PC-3 (cell line): Measurements from ENCODE around the gene USP27X.

Experiments used
- EZH2 ChIP-seq: fragments of 300-600 bp; sonication (generic); IDR thresholded peaks from one replicate; pipeline ENCODE4 v1.6.1; 2017; ENCODE audit warnings: antibody characterized with exemption, mild to moderate bottlenecking, low read length; ENCODE audit not compliant: unreplicated experiment
- EZH2phosphoT487 ChIP-seq: fragments of 300-600 bp; sonication (generic); IDR thresholded peaks from 2 replicates; pipeline ENCODE4 v1.6.1; 2018; ENCODE audit warnings: mild to moderate bottlenecking, antibody characterized with exemption, low read length, borderline replicate concordance
- TF ChIP-seq, protein P1 (sequence below): fragments of 300-600 bp; sonication (generic); conservative IDR thresholded peaks from 2 replicates; pipeline ENCODE4 v1.5.1; 2017; ENCODE audit warnings: antibody characterized with exemption, low read depth, mild to moderate bottlenecking, low read length

DNA sequence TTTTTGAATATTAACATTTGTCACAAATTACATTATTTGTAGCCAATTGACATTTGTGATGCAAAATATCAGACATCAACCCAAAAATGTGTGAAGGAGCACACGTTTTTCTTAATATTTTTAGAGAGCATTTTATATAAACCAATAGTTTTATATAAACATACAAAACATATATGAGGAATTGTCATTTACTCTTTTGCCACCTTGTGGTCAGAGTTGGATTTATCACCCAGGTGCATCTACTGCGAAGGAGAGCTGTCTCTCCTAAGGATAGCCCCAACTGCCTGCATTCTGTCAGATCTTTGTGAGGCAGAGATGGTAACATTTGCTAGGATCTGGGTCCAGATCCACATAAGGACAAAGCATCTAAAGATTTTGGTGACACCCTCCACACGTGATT, 2.5 kb upstream of the USP27X start:
- TF ChIP-seq, protein P1, sequence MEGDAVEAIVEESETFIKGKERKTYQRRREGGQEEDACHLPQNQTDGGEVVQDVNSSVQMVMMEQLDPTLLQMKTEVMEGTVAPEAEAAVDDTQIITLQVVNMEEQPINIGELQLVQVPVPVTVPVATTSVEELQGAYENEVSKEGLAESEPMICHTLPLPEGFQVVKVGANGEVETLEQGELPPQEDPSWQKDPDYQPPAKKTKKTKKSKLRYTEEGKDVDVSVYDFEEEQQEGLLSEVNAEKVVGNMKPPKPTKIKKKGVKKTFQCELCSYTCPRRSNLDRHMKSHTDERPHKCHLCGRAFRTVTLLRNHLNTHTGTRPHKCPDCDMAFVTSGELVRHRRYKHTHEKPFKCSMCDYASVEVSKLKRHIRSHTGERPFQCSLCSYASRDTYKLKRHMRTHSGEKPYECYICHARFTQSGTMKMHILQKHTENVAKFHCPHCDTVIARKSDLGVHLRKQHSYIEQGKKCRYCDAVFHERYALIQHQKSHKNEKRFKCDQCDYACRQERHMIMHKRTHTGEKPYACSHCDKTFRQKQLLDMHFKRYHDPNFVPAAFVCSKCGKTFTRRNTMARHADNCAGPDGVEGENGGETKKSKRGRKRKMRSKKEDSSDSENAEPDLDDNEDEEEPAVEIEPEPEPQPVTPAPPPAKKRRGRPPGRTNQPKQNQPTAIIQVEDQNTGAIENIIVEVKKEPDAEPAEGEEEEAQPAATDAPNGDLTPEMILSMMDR = peak; percentile 64
- TF ChIP-seq EZH2 (no peak), EZH2phosphoT487 (no peak)
